Measurements from ENCODE around the gene KRTAP10-2.
"Not testable (repeated sequence)": the region's sequence is repeated elsewhere in the genome, so short reads cannot be mapped to it uniquely, and the experiment has no call there.

KRTAP10-2 gene

DNA sequence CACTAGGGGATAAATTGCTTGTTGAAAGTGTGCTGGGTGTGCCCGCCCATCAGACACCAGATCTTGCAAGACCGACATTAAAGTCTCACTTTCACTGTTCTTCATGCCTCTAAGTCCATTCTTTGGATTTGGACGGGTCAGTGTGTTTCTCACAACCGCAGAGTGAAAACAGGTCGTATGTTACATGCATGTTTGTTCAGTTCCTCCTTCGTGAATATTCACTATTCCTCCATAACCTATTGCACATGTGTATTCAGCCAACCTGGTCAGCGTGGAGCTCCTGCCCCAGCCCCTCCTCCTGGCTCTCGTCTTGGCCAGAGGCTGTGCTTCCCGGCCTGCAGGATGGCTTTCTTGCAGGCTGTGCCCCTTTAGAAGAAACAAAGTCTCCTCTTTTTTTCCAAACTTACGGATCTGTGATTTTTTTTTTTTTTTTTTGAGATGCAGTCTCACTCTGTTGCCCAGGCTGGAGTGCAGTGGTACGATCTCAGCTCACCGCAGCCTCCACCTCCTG lies 43.2 kb upstream of the KRTAP10-2 start:
- no peak overlapping the region for H3K4me3 ChIP-seq
- TF ChIP-seq CTCF (IDR thresholded peaks at IDR 0.05), result no peak
- H3K27ac ChIP-seq, result no peak overlapping the region
- DNase-seq (ENCODE audit: low spot score), result no peak

DNA sequence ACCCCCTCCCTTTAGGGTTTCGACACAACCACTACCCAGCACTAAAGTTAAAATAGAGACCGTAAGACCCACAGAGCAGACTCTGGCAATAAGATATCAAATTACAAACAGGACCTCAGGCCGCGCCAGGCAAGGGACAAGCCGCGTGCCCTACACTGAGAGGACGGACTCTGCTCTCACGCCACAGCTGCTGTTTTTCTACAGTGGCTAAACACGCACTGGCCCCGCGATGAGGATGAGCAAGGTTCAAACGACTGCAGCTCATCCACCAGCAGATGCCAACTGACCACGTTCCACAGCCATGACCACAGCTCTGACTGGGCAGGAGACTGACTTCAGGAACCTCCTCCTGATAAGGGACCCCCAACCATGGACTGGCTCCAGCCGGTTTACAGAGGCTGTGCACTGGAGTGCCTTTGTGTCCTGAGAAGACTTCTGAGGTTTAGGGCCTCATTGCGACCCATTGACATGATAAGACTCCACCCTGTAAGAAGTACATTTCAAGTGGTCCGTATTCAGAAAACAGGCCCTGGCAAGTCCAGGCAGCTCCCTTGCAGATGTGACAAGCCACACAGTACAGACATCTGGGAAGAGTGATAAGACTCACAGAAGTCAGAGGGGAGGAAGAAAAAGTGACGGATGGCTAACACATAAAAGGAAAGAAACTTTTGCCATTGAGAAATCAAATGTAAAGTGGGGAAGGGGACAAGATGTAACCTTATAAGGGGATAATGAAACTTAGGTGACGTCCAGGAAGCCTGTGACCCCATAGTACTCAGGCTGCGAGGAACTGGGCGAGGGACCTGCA lies 42.5 kb upstream of the KRTAP10-2 start:
- Histone ChIP-seq H3K27ac (no peak overlapping the region), H3K4me3 (no peak overlapping the region)
- TF ChIP-seq CTCF (IDR thresholded peaks at IDR 0.05), result no peak
- DNase-seq (ENCODE audit: low spot score), result no peak

- H3K27ac ChIP-seq, result no peak within 1 kb of the TSS
- H3K4me3 ChIP-seq, result no peak within 1 kb of the TSS
- TF ChIP-seq CTCF (IDR thresholded peaks at IDR 0.05), result no peak
- no peak for DNase-seq (ENCODE audit: low spot score)
Measured at GRCh38 chr21:44592446-44593311, 41.4 kb upstream of the KRTAP10-2 start, which contains the start of gene KRTAP10-6. TSS of gene KRTAP10-6 (minus strand) at chr21:44592505. CDS start at chr21:44592484, 21 bp downstream.

- DNase-seq (ENCODE audit: low spot score); H3K27ac ChIP-seq; H3K4me3 ChIP-seq: not testable (repeated sequence)
Measured at GRCh38 chr21:44591801-44592130, 40.5 kb upstream of the KRTAP10-2 start.

DNA sequence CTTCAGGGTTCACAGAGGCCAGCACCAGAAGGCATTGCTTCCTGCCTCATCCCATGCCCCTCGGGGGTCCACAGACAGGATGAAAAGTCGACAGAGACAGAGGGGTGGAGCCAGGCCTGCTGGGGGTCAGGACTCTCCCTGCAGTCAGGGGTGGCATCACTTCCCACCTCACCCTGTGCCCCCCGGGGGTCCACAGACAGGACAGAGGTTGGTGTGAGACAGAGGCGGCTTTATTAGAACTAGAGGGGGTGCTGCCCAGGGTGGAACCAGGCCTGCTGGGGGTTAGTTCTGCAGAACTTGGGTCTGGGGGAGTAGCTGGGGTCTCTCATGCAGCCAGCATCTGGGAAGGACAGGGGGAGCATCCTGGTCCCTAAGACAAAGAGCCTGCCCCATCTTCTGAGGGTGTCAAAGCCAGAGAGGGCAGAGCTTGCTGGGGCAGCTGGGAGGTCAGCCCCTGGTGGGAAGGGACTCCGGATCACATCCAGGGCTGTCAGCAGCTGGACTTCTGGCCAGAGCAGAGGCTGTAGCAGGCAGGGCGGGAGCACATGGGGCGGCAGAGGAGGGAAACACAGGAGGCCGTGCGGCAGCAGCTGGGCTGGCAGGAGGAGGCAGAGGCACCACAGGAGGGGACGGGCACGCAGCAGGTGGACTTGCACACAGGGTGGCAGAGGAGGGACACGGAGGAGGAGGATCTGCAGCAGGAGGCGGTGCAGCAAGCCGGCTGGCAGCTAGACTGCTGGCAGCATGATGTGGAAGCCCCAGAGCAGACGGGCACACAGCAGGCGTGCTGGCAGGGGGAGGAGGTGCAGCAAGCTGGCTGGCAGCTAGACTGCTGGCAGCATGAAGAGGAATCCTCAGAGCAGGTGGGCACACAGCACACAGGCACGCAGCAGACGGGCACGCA lies 39.8 kb upstream of the KRTAP10-2 start:
- H3K4me3 ChIP-seq; H3K27ac ChIP-seq; DNase-seq (ENCODE audit: low spot score): not testable (repeated sequence)

DNA sequence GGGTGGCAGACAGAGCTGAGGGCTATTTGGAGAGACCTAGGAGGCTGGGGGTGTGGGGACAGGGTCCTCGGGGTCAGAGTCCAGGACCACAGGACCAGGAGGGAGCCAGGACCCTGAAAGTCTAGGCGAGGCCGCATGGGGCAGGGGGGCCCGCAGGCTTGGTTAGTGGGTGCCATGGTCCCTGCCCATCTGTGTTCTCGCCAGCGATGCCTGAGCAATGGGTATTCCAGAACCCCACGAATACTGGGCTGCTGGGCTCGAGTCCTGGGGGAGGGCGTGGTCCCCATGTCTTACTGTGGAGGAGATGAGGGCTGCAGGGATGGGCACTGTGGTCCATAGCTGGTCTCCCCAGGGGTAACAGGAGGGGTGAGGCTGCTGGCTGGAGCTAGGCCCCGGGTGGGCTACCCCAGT lies 39.0 kb upstream of the KRTAP10-2 start:
- no peak for DNase-seq (ENCODE audit: low spot score)
- Histone ChIP-seq H3K27ac (no peak overlapping the region), H3K4me3 (no peak overlapping the region)
- TF ChIP-seq CTCF (IDR thresholded peaks at IDR 0.05), result no peak

- no peak for TF ChIP-seq CTCF (IDR thresholded peaks at IDR 0.05)
- H3K27ac ChIP-seq, result no peak overlapping the region
- no peak for DNase-seq (ENCODE audit: low spot score)
- no peak overlapping the region for H3K4me3 ChIP-seq
Measured at GRCh38 chr21:44589586-44590305, 38.4 kb upstream of the KRTAP10-2 start.

Data from coronary artery (tissue), 2 donors.